GM18499 (cell line): Measurements from ENCODE around the gene LAMTOR4.
"Not testable (repeated sequence)": the region's sequence is repeated elsewhere in the genome, so short reads cannot be mapped to it uniquely, and the experiment has no call there.

Source experiments
- ATAC-seq: cut with Tn5 transposase; IDR thresholded peaks from one replicate; pipeline ENCODE4 v1.9.1; 2021; ENCODE audit warnings: moderate number of reproducible peaks; ENCODE audit not compliant: insufficient read depth, unreplicated experiment

Gene LAMTOR4

DNA sequence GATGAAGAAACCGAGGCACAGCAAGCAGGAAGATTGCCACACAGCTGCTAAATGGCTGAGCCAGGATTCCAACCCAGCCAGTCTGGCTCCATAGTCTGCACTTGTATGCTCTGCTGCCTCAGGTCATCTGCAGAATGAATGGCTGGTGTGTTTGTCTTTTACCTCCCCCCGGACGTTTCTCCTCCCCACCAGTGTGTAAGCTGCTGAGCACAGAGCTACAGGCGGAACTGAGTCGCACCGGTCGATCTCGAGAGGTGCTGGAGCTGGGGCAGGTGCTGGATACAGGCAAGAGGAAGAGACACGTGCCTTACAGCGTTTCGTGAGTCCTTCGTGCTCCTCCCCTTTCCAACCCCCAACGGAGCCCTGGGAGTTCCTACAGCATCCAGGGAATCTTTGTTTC, 26.7 kb upstream of the LAMTOR4 start:
- ATAC-seq: no peak

DNA sequence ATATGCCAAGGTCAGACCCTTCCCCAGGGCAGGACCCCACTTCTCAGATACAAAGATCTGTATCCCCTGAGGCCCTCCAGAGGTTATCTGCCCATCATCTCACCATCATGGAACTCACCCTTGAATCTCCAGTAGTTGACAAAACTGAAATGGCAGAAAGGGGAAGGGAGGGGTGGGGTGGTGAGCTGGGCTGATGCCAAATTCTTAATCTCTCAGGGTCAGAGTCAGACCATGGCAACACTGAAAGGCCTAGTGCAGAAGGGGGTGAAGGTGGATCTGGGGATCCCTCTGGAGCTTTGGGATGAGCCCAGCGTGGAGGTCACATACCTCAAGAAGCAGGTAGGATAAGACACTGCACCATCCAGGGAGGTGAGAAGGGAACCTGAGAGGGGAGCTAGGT, 26.1 kb upstream of the LAMTOR4 start:
- ATAC-seq: no peak

DNA sequence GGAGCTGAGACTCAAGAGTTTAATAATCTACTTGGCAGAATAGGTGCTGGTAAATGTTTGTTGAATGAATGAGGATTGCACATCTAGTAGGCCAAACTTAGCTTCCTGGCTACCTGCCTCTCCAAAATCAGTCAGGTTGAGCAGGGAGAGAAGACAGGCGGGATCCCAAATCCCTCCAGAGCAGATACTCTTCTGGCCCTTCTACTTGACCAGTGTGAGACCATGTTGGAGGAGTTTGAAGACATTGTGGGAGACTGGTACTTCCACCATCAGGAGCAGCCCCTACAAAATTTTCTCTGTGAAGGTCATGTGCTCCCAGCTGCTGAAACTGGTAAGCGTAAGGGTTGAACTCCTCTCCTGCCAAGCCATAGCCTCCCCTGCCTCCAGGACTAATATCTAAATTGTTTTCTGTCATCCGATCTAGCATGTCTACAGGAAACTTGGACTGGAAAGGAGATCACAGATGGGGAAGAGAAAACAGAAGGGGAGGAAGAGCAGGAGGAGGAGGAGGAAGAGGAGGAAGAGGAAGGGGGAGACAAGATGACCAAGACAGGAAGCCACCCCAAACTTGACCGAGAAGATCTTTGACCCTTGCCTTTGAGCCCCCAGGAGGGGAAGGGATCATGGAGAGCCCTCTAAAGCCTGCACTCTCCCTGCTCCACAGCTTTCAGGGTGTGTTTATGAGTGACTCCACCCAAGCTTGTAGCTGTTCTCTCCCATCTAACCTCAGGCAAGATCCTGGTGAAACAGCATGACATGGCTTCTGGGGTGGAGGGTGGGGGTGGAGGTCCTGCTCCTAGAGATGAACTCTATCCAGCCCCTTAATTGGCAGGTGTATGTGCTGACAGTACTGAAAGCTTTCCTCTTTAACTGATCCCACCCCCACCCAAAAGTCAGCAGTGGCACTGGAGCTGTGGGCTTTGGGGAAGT, 24.2 kb upstream of the LAMTOR4 start:
- ATAC-seq: no peak

DNA sequence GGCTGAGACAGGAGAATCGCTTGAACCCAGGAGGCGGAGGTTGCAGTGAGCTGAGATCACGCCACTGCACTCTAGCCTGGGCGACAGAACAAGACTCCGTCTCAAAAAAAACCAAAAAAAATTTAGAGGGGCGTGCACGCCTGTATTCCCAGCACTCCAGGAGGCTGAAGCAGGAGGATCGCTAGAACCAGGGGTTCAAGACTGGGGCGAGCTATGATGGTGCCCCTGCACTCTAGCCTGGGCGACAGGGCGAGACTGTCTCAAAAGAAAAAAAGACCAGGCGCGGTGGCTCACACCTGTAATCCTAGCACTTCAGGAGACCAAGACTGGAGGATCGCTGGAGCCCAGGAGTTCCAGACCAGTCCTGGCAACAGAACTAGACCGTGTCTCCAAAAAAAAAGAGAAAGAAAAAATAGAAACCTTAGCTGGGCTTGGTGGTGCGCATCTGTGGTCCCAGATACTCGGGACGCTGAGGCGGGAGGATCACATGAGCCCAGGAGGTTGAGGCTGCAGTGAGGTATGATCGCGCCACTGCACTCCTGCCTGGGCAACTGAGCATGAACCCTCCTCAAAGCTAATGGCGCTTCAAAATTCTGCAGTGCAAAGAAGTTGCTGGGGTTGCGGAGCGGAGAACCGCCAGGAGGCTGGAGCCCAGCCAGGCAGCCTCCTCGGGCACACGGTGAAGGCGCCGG, 22.3 kb upstream of the LAMTOR4 start:
- no peak for ATAC-seq

DNA sequence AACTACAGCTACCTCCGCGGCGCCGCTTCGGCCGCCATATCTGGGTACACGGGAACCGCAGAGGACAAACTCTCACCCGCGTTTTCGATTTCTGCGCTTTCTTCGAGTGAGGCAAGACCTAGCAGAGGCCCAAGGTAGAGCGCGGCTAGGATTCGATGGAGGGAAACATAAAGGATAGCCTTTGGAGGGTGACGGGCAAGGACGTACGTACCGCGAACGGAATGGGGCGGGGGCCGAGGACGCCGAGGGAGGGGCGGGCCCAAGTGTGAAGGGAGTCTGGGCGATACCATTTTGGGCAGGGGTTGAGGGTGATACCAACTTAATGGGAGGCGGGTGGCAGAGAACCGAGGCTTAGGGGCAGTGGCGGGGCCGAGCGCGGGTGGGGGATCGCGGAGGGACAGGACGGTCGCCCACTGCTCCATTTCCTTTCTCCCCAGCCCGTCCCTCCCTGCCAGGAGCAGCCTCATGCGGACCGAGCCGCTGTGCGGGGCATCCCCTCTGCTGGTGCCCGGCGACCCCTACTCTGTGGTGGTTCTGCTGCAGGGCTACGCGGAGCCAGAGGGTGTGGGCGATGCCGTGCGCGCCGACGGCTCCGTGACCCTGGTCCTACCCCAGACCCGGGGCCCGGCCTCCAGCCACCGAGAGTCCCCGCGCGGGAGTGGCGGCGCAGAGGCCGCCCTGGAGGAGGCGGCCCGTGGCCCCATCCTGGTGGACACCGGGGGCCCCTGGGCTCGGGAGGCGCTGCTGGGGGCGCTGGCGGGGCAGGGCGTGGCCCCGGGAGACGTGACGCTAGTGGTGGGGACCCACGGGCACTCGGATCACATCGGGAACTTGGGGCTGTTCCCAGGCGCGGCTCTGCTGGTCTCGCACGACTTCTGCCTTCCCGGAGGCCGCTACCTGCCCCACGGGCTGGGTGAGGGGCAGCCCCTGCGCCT, 21.5 kb upstream of the LAMTOR4 start, which contains the start of gene MBLAC1:
Gene MBLAC1 (plus strand): TSS at position 37 of the 935 bp plus-strand sequence. CDS start 429 bp downstream, at position 466.
- ATAC-seq: no peak

DNA sequence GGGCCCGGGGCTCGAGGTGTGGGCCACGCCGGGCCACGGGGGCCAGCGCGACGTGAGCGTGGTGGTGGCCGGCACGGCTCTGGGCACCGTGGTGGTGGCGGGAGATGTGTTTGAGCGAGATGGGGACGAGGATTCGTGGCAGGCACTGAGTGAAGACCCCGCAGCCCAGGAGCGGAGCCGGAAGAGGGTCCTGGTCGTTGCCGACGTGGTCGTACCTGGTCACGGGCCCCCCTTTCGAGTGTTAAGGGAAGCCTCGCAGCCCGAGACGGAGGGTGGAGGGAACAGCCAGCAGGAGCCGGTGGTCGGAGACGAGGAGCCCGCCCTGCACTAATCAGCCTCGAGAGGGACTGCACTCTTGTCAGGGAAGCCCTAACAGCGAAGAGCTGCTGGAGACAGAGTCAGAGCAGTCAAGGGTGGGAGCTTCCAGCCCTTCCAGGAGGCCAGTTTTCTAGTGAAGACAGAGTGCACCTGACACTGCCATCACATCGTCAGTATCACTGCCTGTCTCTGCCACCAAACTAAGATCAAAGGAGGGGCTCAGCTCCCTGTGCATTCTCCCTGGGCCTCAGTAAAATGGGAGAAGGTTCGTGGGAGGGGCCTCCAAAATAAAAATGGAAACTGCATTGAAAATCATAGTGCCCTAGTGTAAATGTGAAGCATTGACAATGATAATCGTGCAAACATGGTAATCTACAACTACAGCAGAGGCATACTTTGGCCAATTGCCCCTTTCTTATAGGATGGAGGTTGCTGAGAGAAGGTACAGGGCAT, 20.7 kb upstream of the LAMTOR4 start:
- ATAC-seq: no peak

DNA sequence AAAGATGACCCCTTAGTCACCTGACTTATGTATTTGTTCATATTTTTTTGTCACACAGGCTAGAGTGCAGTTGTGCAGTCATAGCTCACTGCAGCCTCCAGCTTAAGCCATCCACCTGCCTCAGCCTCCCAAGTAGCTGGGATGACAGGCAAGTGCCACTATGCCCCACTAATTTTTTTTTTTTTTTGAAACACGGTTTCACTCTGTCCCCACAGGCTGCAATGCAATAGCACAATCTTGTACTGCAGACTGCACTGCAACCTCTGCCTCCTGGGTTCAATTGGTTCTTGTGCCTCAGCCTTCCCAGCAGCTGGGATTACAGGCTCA, 20.1 kb upstream of the LAMTOR4 start:
- ATAC-seq: no peak

DNA sequence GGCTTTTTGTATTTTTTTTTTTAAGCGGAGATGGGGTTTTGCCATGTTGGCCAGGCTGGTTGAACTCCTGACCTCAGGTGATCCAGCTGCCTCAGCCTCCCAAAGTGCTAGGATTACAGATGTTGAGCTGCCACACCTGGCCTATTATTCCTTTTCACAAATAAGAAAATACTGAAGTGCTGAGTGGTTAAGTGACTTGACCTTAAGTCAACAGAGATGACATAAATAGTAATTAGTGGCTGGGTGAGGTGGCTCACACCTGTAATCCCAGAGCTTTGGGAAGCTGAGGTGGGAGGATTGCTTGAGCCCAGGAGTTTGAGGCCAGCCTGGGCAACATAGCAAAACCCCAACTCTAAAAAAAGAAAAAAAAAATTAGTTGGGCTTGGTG, 18.5 kb upstream of the LAMTOR4 start:
- ATAC-seq: not testable (repeated sequence)

DNA sequence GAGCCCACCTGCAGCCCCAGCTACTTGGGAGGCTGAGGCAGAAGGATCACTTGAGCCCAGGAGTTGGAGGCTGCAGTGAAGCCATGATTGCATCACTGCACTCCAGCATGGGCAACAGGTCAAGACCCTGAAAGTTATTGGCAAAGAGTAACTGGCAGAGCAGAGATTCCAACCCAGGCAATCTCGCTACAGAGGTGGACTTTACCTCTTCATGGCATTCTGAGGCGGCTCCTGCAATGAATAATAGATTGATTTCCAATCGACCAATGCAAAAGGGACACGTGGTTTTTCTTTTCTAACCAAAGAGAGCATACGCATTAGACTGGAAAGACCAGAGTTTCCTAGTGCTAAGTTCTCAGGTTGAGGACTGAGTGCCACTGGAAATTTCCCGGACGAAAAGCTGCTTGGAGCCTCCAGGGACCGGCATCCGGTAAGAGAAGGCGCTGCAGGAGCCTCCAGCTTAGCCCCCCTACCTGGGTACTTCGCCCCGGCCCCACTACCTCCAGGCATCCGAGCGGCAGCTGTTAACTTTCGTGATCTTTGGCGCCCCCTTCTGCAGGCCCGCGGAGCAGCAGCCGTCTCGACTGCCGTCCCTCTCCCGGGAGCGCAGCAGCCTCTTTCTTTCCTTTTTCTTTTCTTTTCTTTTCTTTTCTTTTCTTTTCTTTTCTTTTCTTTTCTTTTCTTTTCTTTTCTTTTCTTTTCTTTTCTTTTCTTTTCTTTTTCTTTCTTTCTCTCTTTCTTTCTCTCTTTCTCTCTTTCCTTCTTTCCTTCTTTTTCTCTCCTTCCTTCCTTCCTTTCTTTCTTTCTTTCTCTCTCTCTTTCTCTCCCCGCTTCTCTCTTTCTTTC, 17.9 kb upstream of the LAMTOR4 start:
- ATAC-seq: no peak

DNA sequence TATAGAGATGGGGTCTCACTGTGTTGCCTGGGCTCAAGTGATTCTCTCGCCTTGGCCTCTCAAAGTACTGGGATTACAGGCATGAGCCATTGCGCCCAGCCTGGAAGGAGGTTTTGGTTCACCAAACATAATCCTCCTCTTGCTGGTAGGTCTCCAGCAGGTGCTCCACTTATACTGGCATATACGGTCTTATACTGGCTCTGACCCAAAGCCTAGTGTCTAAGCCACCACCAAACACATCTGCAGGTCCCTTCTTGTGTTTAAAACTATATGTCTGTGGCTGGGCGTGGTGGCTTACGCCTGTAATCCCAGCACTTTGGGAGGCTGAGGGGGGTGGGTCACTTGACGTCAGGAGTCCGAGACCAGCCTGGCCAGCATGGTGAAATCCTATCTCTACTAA, 16.6 kb upstream of the LAMTOR4 start:
- no peak for ATAC-seq

DNA sequence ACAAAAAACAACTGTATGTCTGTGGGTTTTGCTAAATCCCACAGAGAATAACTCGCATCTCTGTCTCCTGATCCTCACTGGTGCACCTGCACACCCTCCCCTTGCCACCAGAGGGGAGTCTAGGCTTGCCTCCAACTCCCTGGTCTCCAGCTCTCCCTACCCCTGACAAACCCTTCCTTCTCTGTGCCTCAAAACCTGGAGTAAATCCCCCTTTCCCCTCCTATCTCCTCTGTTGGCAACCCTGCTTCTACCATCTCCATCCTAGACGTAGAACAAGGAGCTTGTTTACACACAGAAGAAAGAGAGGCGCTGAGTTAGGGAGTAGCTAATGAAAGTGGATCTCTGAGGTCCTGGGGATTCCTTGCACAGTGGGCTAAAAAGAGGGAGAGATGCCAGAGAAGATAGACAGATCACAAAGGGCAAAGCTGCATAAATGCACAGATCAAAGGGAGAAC, 16.0 kb upstream of the LAMTOR4 start:
- ATAC-seq: no peak

DNA sequence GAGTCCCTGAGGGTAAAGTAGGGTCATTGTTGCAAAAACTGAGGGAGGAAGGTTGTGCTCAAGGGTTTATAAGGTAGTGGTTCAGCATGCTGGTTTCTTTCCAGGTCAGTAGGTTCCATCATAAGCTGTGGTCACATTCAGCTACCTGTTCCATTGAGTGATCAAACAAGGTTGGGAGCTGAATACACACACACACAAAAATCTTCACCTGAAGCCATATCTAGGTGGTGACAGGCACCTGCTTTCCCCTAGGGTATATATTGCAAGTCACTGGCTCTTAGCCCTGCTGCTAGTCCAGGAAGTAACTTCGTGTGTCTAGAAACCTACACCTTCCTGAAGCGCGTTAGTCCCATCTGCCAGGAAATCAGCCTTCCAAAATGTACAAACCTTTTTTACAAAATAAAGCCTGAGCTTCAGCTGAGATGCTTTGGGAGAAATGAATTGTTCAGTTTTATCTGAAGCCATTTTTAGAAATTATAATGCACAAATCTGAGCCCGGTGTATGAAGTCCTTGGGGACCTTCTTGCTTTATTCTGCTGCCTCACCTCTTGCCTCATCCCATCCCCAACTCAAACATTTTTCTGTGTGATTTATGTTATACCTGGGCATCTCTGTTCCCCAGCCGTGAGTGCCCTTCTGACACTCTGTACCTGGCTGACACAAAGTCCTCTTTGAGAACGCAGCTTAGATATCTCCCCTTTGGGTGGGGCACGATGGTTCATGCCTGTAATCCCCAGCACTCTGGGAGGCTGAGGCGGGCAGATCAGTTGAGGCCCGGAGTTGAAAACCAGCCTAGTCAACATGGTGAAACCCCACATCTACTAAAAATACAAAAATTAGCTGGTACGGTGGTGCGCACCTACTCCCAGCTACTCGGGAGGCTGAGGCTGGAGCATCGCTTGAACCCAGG, 10.6 kb upstream of the LAMTOR4 start:
- ATAC-seq: no peak

DNA sequence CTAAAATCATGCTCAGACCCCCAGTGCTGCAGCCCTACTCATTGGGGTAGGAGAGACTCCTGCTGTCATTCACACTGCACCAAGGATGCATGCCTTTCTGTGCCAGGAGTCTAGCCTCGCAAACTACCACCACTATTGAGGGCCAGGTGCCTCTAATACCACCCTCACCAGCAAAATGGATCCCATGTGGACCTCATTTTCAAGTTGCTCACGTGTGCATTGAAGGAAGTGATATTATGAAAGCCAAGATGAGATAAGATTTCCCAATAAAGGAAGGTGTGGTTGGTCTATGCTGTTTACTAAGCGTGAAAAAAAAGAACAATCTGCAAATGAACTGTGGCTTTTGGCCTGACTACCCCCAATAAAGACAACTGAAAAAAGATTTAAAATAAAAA, 7.2 kb upstream of the LAMTOR4 start:
- no peak for ATAC-seq

DNA sequence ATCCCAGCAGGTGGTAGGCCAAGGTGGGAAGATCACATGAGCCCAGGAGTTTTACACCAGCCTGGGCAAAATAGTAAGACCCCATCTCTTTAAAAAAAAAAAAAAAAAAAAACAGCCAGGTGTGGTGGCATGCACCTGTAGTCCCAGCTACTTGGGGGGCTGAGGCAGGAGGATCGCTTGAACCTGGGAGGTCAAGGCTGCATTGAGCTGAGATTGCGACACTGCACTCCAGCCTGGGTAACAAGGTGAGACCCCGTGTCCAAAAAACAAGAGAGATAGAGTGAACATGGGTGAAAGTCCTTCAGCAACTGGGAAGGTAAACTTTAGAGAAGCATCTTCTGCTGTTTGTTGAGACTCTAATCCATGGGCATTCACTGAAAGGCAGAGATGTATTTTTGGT, 6.3 kb upstream of the LAMTOR4 start:
- no peak for ATAC-seq

DNA sequence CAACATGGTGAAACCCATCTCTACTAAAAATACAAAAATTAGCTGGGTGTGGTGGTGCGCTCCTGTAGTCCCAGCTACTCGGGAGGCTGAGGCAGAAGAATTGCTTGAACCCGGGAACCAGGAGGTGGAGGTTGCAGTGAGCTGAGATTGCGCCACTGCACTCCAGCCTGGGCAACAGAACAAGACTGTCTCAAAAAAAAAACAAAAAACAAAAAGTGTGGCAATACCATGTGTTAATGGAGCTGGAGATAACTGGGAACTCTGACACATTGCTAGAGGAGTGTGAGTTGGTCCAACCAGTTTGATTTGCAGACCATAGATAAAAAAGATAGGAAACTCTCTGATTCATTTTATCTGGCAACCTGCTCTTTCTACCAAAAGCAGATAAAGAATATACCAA, 2.4 kb upstream of the LAMTOR4 start:
- not testable (repeated sequence) for ATAC-seq

DNA sequence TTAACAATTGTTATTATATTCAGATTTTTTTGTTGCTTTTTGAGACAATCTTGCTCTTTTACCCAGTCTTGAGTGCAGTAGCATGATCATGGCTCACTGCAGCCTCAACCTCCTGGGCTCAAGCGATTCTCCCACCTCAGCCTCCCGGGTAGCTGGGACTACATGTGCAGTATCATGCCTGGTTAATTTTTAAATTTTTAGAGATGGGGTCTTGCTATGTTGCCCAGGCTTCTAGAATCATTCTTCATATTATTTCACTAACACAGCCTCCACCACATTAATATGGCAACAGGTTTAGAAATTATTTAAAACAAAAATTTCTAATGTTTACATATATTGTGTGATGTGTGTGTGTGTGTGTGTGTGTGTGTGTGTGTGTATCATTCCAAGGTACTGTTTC, 1.4 kb upstream of the LAMTOR4 start:
- no peak for ATAC-seq

DNA sequence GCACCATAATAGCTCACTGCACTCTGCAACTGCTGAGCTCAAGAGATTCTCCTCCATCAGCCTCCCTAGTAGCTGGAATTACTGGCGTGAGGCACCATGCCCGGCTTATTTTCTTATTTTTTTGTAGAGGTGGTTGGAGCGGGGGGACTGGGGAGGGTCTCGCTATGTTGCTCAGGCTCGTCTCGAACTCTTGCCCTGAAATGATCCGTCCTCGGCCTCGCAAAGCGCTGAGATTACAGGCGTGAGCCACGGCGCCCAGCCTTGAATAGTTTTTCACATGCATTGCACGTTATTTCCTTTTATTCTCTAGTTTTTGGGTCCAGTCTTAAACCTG, 526 bp upstream of the LAMTOR4 start:
- no peak for ATAC-seq

DNA sequence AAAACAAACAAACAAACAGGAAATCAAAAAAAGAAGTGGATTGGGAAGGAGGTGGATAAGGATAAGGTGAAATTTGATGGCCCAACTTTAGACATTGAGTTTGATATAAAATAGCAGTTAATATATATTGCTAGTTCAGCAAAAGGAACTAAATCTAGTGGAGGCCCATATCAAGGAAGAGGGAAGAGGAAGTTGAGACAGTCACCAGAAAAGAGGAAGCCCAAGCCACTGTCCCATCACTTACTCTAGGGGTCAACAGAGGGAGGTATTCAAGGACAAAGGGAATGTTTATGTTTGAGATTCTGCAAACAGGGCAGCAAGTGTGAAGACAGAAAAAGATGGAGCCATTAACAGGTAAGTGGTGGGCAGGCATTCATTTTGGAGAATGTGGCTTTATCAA, 3.7 kb downstream of the LAMTOR4 start:
- no peak for ATAC-seq
